ELR (cell line): ENCODE data around the gene EOMES.
A peak's percentile ranks its signal among the peaks of the same experiment; 100 is the strongest.

ENCODE experiments used
- DNase-seq: peaks from one replicate; pipeline ENCODE4 v3.0.0-alpha.2; 2015; ENCODE audit warnings: low read depth

The EOMES gene

GRCh38 chr3:27680517-27681246 lies 41.4 kb downstream of the EOMES start:
- DNase-seq = no peak

DNA sequence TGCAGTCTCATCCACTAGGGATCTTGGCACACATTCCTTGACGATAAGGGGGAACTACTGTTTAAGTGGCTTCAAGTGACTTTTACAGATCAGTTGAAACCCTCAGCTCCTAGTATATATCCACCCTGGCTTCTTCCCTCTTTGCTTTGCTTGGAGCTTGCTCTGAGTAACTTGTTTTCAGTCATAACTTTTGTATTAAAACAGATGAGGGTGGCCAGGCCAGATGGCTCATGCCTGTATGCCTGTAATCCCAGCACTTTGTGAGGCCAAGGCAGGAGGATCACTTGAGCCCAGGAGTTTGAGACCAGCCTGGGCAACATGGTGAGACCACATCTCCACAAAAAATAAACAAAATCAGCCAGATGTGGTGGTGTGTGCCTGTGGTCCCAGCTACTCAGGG lies 42.4 kb downstream of the EOMES start:
- DNase-seq = no peak

GRCh38 chr3:27678234-27678633 lies 43.9 kb downstream of the EOMES start:
- DNase-seq = no peak

GRCh38 chr3:27677565-27677964 lies 44.6 kb downstream of the EOMES start:
- peak; percentile 89 for DNase-seq

DNA sequence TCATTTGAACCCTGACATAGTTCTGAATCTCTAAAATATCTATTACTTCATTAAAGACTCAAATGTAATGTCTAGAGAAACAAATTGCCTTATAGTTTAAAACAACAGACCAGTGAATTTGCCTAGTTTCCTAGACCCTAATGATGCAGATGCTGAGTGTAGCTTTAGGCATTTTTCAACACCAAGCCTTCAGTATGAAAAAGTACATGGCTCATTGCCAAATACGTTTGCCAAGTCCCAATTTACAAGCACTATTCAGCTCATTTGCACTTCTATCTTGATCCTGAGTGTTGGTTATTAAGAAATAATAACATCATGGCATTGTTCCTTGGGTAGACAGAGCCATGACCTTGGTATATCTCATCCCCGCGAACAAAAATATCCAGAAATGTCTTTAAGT lies 46.8 kb downstream of the EOMES start:
- peak; percentile 16 for DNase-seq

- DNase-seq = no peak
These were observed 48.4 kb downstream of the EOMES start for GRCh38 chr3:27673701-27674100.

DNA sequence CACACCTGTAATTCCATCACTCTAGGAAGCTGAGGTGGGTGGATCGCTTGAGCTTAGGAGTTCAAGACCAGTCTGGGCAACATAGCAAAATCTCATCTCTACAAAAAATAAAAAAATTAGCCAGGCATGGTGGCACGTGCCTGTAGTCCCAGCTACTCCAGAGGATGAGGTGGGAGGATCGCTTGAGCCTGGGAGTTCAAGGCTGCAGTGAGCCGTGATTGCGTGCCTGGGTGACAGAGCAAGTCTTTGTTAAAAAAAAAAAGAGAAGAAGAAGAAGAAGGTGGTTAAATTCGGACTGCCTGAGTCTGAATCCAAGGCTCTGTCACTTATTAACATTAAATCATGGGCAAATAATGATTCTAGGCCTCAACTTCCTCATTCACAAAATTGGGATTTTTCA lies 51.0 kb downstream of the EOMES start:
- DNase-seq = no peak

DNA sequence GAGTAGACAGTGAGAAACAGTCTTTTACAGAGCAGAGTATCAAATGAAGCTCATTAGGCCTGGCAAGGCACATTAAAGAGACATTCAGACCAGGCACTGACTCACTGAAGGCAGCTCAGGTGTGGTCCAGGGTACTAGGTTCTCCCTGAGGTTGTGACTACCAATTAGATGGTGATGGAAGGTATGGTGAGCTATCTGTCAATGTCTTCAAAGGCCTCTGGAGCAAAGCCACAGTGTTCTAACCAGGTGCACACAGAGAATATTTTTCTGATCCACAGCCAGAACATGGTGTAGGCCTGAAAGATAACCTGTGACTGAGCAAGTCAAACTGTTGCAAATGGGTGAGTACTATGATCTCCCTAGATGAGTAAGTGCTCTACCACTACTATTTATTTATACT lies 51.5 kb downstream of the EOMES start:
- peak; percentile 17 for DNase-seq

- peak; percentile 28 for DNase-seq
These were observed 52.5 kb downstream of the EOMES start for GRCh38 chr3:27669591-27669990.

- DNase-seq = no peak
These were observed 54.4 kb downstream of the EOMES start for GRCh38 chr3:27667751-27668150.

DNA sequence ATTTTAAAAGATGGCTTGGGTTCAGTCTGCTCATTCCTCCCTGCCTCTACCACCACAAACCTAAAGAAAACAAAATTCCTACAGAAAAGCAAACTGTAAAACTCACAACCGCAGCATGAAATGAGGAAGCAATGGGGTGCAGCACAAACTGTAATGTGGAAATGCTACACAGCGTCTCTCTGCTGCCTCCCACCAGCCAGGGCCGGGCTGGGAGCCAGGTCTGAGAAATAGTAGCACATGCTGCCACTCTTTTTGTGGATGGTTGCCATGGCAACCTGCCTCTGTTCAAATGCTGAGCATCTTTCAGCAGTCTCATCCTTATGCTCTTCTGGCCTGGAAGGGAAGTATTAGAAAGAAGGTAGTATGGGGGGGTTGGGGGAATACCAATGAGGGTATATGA lies 55.4 kb downstream of the EOMES start:
- DNase-seq = peak; percentile 39

- DNase-seq = no peak
These were observed 55.9 kb downstream of the EOMES start for GRCh38 chr3:27666272-27666671.
